B cell (primary cell): ENCODE data around the gene SRXN1.

ENCODE experiments used
- EZH2 ChIP-seq: IDR thresholded peaks from 2 replicates; pipeline ENCODE4 v1.6.1; 2012; ENCODE audit warnings: borderline replicate concordance, low read depth, mild to moderate bottlenecking, moderate library complexity, low read length; ENCODE audit not compliant: insufficient read depth, poor library complexity, severe bottlenecking
- TF ChIP-seq, protein P1 (sequence below): fragments of 200-600 bp; IDR thresholded peaks from one replicate; pipeline ENCODE4 v1.8.0; 2022; ENCODE audit warnings: antibody characterized with exemption, mild to moderate bottlenecking

DNA sequence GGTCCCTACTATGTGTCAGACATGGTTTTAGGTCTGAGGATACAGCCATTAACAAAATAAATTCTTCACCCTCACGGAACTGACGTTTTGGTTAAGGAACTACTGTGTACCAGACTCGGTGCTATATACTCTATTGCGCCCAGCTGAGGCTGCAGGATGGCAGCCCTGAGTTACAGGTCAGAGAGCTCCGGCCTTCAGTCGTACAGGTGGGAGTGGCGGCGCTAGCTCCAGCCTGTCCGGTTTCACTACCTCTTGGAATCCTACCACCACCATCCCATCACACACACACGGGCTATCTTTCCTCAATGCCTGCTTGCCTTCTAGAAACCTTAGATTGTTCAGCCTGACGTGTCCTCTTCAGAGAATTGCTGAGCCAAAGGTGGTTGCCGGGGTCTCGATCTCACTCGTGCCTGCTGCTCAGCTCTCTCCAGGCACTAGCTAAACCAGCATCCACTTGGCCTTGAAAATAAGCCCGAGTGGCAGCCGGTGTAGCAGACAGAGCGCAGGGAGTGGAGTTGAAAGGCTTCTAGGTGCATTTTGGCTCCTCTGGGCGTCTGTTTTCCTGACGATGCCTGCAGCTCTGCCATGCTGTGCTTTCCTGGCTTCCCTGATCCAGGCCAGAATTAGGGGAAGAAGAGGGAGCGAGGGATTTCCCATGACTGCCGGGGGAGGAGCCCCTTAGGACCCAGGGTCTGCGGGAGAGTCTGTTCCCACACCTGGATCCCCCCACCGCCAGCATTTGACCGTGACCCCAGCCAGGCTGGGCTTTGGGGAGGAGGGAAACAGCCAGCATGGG, 41.8 kb downstream of the SRXN1 start:
- TF ChIP-seq, protein P1, sequence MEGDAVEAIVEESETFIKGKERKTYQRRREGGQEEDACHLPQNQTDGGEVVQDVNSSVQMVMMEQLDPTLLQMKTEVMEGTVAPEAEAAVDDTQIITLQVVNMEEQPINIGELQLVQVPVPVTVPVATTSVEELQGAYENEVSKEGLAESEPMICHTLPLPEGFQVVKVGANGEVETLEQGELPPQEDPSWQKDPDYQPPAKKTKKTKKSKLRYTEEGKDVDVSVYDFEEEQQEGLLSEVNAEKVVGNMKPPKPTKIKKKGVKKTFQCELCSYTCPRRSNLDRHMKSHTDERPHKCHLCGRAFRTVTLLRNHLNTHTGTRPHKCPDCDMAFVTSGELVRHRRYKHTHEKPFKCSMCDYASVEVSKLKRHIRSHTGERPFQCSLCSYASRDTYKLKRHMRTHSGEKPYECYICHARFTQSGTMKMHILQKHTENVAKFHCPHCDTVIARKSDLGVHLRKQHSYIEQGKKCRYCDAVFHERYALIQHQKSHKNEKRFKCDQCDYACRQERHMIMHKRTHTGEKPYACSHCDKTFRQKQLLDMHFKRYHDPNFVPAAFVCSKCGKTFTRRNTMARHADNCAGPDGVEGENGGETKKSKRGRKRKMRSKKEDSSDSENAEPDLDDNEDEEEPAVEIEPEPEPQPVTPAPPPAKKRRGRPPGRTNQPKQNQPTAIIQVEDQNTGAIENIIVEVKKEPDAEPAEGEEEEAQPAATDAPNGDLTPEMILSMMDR = no peak
- no peak for TF ChIP-seq EZH2
